KMS-11 (cell line): ENCODE results near the gene HS6ST3.

Source experiments
- H2AFZ ChIP-seq: fragments of 200-600 bp; sonication (generic); 2 replicates; pipeline ENCODE4 v1.6.1; 2016; ENCODE audit warnings: antibody characterized with exemption, mixed run types, low read depth
- H3K27ac ChIP-seq: fragments of 200-600 bp; sonication (generic); 2 replicates; pipeline ENCODE4 v1.6.1; 2016; ENCODE audit warnings: mild to moderate bottlenecking, mixed run types
- H3K27me3 ChIP-seq: fragments of 200-600 bp; sonication (generic); 2 replicates; pipeline ENCODE4 v1.6.1; 2017; ENCODE audit warnings: mild to moderate bottlenecking, low read depth, mixed run types, moderate library complexity; ENCODE audit not compliant: insufficient read depth
- H3K36me3 ChIP-seq: fragments of 200-600 bp; sonication (generic); 2 replicates; pipeline ENCODE4 v1.6.1; 2017; ENCODE audit warnings: mild to moderate bottlenecking, mixed run types; ENCODE audit not compliant: insufficient read depth
- H3K4me1 ChIP-seq: fragments of 200-600 bp; sonication (generic); 2 replicates; pipeline ENCODE4 v1.6.1; 2016; ENCODE audit warnings: mild to moderate bottlenecking, low read depth, mixed run types; ENCODE audit not compliant: poor library complexity, severe bottlenecking
- H3K4me2 ChIP-seq: fragments of 200-600 bp; sonication (generic); 2 replicates; pipeline ENCODE4 v1.7.0; 2016; ENCODE audit warnings: mild to moderate bottlenecking, mixed run types
- H3K4me3 ChIP-seq: fragments of 200-600 bp; sonication (generic); IDR thresholded peaks from 2 replicates; pipeline ENCODE4 v1.6.1; 2017; ENCODE audit warnings: low read depth, low read length, mixed read lengths; ENCODE audit not compliant: insufficient read depth
- H3K79me2 ChIP-seq: fragments of 200-600 bp; sonication (generic); 2 replicates; pipeline ENCODE4 v1.6.1; 2016; ENCODE audit warnings: low read depth, mixed run types; ENCODE audit not compliant: insufficient read depth
- H3K9ac ChIP-seq: fragments of 200-600 bp; sonication (generic); 2 replicates; pipeline ENCODE4 v1.6.1; 2016; ENCODE audit warnings: mild to moderate bottlenecking, mixed run types
- H4K20me1 ChIP-seq: fragments of 200-600 bp; sonication (generic); 2 replicates; pipeline ENCODE4 v1.6.1; 2016; ENCODE audit warnings: mild to moderate bottlenecking, mixed run types; ENCODE audit not compliant: insufficient read depth
- TF ChIP-seq, protein P1 (sequence below): fragments of 200-600 bp; sonication (generic); conservative IDR thresholded peaks from 2 replicates; pipeline ENCODE4 v1.6.1; 2017; ENCODE audit warnings: low read depth, mild to moderate bottlenecking, antibody characterized with exemption, low read length, moderate library complexity, mixed read lengths

Gene HS6ST3

DNA sequence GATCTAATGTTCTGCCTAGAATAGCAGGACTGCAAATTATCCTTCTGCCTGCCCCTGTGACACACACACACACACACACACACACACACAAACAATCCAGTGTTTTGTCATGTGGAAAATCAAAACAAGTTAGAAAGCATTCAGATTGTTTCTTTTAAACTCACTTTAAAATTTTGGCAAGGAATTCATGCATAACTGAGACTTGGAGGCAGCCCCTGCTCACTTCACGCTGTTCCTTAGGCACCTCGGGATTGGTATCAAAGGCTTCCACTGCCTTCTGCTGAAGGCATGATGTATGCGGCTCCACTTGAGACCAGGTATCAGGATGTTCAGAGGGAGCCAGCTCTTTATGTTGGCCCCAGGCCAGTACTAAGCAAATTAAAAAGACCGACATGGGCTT is 745.6 kb downstream of the HS6ST3 start:
- Histone ChIP-seq H3K4me2 (no peak overlapping the region), H4K20me1 (no peaks in the 10 kb centered on the region), H3K36me3 (no peaks in the 10 kb centered on the region), H3K4me3 (no peak overlapping the region), H3K79me2 (no peaks in the 10 kb centered on the region), H2AFZ (no peak overlapping the region), H3K4me1 (no peaks in the 10 kb centered on the region), H3K27me3 (no peaks in the 10 kb centered on the region), H3K9ac (no peak overlapping the region), H3K27ac (no peak overlapping the region)
- TF ChIP-seq, protein P1, sequence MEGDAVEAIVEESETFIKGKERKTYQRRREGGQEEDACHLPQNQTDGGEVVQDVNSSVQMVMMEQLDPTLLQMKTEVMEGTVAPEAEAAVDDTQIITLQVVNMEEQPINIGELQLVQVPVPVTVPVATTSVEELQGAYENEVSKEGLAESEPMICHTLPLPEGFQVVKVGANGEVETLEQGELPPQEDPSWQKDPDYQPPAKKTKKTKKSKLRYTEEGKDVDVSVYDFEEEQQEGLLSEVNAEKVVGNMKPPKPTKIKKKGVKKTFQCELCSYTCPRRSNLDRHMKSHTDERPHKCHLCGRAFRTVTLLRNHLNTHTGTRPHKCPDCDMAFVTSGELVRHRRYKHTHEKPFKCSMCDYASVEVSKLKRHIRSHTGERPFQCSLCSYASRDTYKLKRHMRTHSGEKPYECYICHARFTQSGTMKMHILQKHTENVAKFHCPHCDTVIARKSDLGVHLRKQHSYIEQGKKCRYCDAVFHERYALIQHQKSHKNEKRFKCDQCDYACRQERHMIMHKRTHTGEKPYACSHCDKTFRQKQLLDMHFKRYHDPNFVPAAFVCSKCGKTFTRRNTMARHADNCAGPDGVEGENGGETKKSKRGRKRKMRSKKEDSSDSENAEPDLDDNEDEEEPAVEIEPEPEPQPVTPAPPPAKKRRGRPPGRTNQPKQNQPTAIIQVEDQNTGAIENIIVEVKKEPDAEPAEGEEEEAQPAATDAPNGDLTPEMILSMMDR: no peak

DNA sequence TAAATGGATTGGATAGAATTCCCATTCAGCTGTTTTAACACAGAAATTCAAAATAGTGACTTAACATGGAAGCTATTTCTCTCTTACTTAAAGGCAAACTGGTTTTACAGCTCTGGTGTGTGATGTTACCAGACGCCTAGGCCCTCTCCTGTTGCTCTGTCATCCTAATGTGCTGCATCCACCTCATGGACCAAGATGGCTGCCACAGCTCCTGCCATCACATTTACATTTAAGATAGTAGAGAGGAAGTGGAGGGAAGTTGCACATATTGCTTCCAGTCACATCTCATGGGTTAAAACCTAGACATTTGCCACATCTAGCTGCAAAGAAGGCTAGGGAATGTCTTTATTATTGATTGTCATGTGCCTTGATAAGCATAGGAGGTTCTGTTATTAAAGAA is 746.8 kb downstream of the HS6ST3 start:
- no peaks in the 10 kb centered on the region for H3K79me2 ChIP-seq
- H3K9ac ChIP-seq: no peak overlapping the region
- no peaks in the 10 kb centered on the region for H3K27me3 ChIP-seq
- H3K4me3 ChIP-seq: no peak overlapping the region
- H2AFZ ChIP-seq: no peak overlapping the region
- H3K4me2 ChIP-seq: no peak overlapping the region
- H3K4me1 ChIP-seq: no peaks in the 10 kb centered on the region
- H3K27ac ChIP-seq: no peak overlapping the region
- H4K20me1 ChIP-seq: no peaks in the 10 kb centered on the region
- H3K36me3 ChIP-seq: no peaks in the 10 kb centered on the region
- TF ChIP-seq, protein P1: no peak

DNA sequence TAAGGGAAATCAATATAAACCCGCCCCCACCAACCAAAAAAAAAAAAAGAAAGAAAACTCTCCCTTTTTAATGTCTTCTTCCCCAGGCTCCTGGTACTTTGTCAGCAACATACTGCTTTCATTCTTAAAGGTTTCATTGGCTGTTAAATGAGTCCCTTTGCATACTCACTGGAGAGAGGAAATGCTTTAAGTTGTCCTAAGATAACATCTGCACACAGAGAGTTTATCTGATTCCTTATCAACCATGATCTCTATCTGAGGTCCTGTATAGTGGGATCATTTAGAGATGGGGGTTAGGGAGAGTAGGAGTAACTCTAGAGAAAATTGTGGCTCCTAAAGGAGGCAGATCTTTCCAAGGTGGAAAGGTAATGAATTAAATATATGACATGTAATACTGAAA is 747.9 kb downstream of the HS6ST3 start:
- no peaks in the 10 kb centered on the region for H3K79me2 ChIP-seq
- H2AFZ ChIP-seq: no peak overlapping the region
- H3K27ac ChIP-seq: no peak overlapping the region
- H3K4me3 ChIP-seq: no peak overlapping the region
- no peaks in the 10 kb centered on the region for H3K36me3 ChIP-seq
- H3K27me3 ChIP-seq: no peaks in the 10 kb centered on the region
- TF ChIP-seq, protein P1: no peak
- H4K20me1 ChIP-seq: no peaks in the 10 kb centered on the region
- no peak overlapping the region for H3K9ac ChIP-seq
- no peak overlapping the region for H3K4me2 ChIP-seq
- no peaks in the 10 kb centered on the region for H3K4me1 ChIP-seq

DNA sequence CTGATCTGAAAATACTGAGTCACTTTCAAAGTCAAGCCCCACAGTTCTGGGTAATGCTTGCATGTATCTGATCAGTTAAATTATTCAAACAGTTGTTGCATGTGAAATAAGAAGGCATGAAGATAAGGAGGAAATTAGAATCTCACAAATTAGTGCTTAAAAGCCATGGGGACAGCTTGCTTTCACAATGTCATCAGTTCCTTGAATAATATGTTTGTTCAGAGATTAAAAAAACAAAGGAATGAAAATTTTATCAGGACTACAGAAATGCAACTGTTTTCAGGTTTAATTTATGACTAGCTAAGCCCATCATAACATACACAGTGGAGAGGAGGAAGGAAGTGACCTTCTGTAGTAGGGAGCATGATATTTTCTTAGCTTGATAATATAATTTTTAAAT is 754.3 kb downstream of the HS6ST3 start:
- H3K4me1 ChIP-seq: no peaks in the 10 kb centered on the region
- no peak overlapping the region for H2AFZ ChIP-seq
- TF ChIP-seq, protein P1: no peak
- H4K20me1 ChIP-seq: no peaks in the 10 kb centered on the region
- no peaks in the 10 kb centered on the region for H3K79me2 ChIP-seq
- no peaks in the 10 kb centered on the region for H3K36me3 ChIP-seq
- no peak overlapping the region for H3K4me3 ChIP-seq
- no peak overlapping the region for H3K27ac ChIP-seq
- H3K27me3 ChIP-seq: no peaks in the 10 kb centered on the region
- no peak overlapping the region for H3K9ac ChIP-seq
- no peak overlapping the region for H3K4me2 ChIP-seq

DNA sequence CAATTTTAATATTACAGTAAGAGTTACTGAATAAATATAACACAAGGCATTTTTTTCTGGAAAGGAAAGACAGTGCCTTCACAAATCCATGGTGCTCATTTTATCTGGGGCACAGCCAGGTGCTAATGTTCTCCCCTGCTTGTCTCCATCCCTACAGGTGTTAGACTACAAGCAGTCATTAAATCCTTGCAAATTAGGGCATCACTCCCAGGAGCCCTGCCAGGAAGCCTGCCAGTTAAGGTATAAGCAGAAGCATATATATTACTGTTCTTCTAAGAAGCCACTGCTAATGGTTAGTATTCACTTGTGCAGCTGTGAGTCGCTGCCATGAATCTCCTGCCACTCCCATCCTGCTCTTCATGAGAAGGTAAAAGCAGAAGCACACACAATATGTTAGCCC is 754.7 kb downstream of the HS6ST3 start:
- Histone ChIP-seq H3K79me2 (no peaks in the 10 kb centered on the region), H4K20me1 (no peaks in the 10 kb centered on the region), H3K27me3 (no peaks in the 10 kb centered on the region), H3K4me1 (no peaks in the 10 kb centered on the region), H3K9ac (no peak overlapping the region), H3K36me3 (no peaks in the 10 kb centered on the region), H3K27ac (no peak overlapping the region), H2AFZ (no peak overlapping the region), H3K4me2 (no peak overlapping the region), H3K4me3 (no peak overlapping the region)
- TF ChIP-seq, protein P1: no peak
